B cell (primary cell): ENCODE data around the gene CDKN3.

Experiments used
- CTCF ChIP-seq: fragments of 200-600 bp; IDR thresholded peaks from one replicate; pipeline ENCODE4 v1.8.0; 2022; ENCODE audit warnings: antibody characterized with exemption, mild to moderate bottlenecking
- EZH2 ChIP-seq: IDR thresholded peaks from 2 replicates; pipeline ENCODE4 v1.6.1; 2012; ENCODE audit warnings: borderline replicate concordance, low read depth, mild to moderate bottlenecking, moderate library complexity, low read length; ENCODE audit not compliant: insufficient read depth, poor library complexity, severe bottlenecking

DNA sequence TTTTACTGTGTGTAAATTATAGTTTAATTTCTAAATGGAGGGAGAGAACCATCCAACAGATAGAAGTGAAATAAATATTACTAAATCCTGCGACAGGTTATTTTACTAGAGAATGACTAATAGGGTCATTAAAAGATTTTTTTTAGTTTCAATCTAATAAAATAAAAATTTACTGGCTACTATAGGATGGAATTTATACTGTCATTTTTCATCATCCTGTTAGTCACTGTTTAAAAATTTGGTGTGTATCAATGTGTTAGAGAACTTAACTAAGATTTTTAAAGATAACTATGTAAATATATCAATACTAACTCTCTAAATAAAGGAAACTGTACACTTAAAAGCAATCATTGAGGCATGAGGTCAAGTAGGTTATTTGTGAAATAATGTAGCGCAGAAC is 41.1 kb upstream of the CDKN3 start:
- no peak for TF ChIP-seq EZH2
- no peak for TF ChIP-seq CTCF
